Measurements from ENCODE around the gene ADAM30.

ADAM30 gene

GRCh38 chr1:119896303-119896702 lies at the start of gene ADAM30:
ADAM30 (minus strand) TSS chr1:119896515; CDS start chr1:119896336, 179 bp downstream.
- Histone ChIP-seq H3K9me3 (ENCODE audit: control insufficient read depth, insufficient read depth, low read depth, low read length) (no peaks in the 10 kb centered on the region), H3K27ac (ENCODE audit: extremely low read depth, low read depth, low read length) (no peak within 1 kb of the TSS), H3K36me3 (ENCODE audit: control insufficient read depth in 2 of 2, insufficient read depth in 1 of 2, low read length in 2 of 2) (no peaks in the 10 kb centered on the region), H3K4me3 (ENCODE audit: low read depth, low read length) (no peak within 1 kb of the TSS), H3K4me1 (ENCODE audit: control insufficient read depth, insufficient read depth, low read length) (no peaks in the 10 kb centered on the region)
- ChIA-PET POLR2A (no interaction called here), CTCF (interaction anchor here (2.0 kb wide), 1 partner anchor 9 kb away, joined by 7 read pairs; no protein-coding TSS in a partner anchor)
- TF ChIP-seq ZNF610 (tag by site-specific recombination; IDR thresholded peaks at IDR 0.05; ENCODE audit: borderline replicate concordance), result no peak
- no peak for TF ChIP-seq ZNF544 (tag by site-specific recombination; IDR thresholded peaks at IDR 0.05)
- TF ChIP-seq ELK4 (IDR thresholded peaks at IDR 0.05; ENCODE audit: borderline replicate concordance, low read depth, low read length), result no peak
- no peak for TF ChIP-seq ZBTB10 (tag by site-specific recombination; IDR thresholded peaks at IDR 0.05)
- no peak for TF ChIP-seq ZNF639 (tag by site-specific recombination; IDR thresholded peaks at IDR 0.05)
- no peak for TF ChIP-seq ZXDB (tag by site-specific recombination; IDR thresholded peaks at IDR 0.05)
- no peak for TF ChIP-seq KLF10 (tag by site-specific recombination; IDR thresholded peaks at IDR 0.05)
- TF ChIP-seq ZNF76 (tag by site-specific recombination; IDR thresholded peaks at IDR 0.05; ENCODE audit: borderline replicate concordance, low read depth), result no peak
- no peak for TF ChIP-seq ZNF391 (tag by site-specific recombination; IDR thresholded peaks at IDR 0.05; ENCODE audit: borderline replicate concordance, low read depth)
- TF ChIP-seq SCRT2 (tag by site-specific recombination; IDR thresholded peaks at IDR 0.05), result no peak
- TF ChIP-seq ZNF184 (tag by site-specific recombination; IDR thresholded peaks at IDR 0.05), result no peak
- no peak for TF ChIP-seq ZSCAN16 (tag by site-specific recombination; IDR thresholded peaks at IDR 0.05)
- no peak for TF ChIP-seq SP3 (tag by site-specific recombination; IDR thresholded peaks at IDR 0.05)

GRCh38 chr1:119943216-119943615 lies 46.9 kb upstream of the ADAM30 start:
- TF ChIP-seq ZNF16 (tag by site-specific recombination; IDR thresholded peaks at IDR 0.05; ENCODE audit: low read depth) (no peak), ZNF239 (tag by site-specific recombination; IDR thresholded peaks at IDR 0.05) (no peak), ZNF133 (tag by site-specific recombination; IDR thresholded peaks at IDR 0.05) (no peak), SP7 (tag by site-specific recombination; IDR thresholded peaks at IDR 0.05) (no peak), ZFHX2 (tag by site-specific recombination; conservative IDR thresholded peaks at IDR 0.05) (no peak), ZNF140 (tag by site-specific recombination; IDR thresholded peaks at IDR 0.05) (no peak), ZNF639 (tag by site-specific recombination; IDR thresholded peaks at IDR 0.05) (no peak), TSHZ1 (tag by site-specific recombination; IDR thresholded peaks at IDR 0.05; ENCODE audit: borderline replicate concordance) (no peak), ZNF121 (tag by site-specific recombination; IDR thresholded peaks at IDR 0.05) (no peak), TCF7L2 (IDR thresholded peaks at IDR 0.05; ENCODE audit: borderline replicate concordance, low read depth, low read length) (no peak), GLIS2 (tag by site-specific recombination; IDR thresholded peaks at IDR 0.05) (no peak), SALL2 (tag by site-specific recombination; IDR thresholded peaks at IDR 0.05; ENCODE audit: borderline replicate concordance) (no peak), ZNF747 (tag by site-specific recombination; IDR thresholded peaks at IDR 0.05) (no peak), SCRT2 (tag by site-specific recombination; IDR thresholded peaks at IDR 0.05) (no peak), ZNF404 (tag by site-specific recombination; IDR thresholded peaks at IDR 0.05) (no peak)
- Histone ChIP-seq H3K4me1 (ENCODE audit: control insufficient read depth, insufficient read depth, low read length) (no peaks in the 10 kb centered on the region), H3K9me3 (ENCODE audit: control insufficient read depth, insufficient read depth, low read depth, low read length) (no peaks in the 10 kb centered on the region), H3K4me3 (ENCODE audit: low read depth, low read length) (no peak overlapping the region), H3K36me3 (ENCODE audit: control insufficient read depth in 2 of 2, insufficient read depth in 1 of 2, low read length in 2 of 2) (peaks cover 6 to 45% of the 10 kb centered on the region in 2 experiments), H3K27ac (ENCODE audit: extremely low read depth, low read depth, low read length) (no peak overlapping the region)
- POLR2A ChIA-PET, result no interaction called here
- CTCF ChIA-PET, result interaction anchor here (1.5 to 1.9 kb wide), 2 partner anchors 16 to 25 kb away, joined by 4 to 6 read pairs; no protein-coding TSS in a partner anchor

All from HEK293 (cell line).